DMS153 treated with DMSO at 0.1 percent for 48 hours (cell line): ENCODE data around the gene PIGA.

Experiments used
- DNase-seq: peaks from one replicate; lab custom pipeline; 2025; ENCODE audit not compliant: unreplicated experiment; lab: John Stamatoyannopoulos, UW

Gene PIGA

GRCh38 chrX:15335135-15336022 lies at the start of gene PIGA:
Gene PIGA (minus strand): TSS chrX:15335523. CDS start chrX:15331930, 3,593 bp downstream.
- DNase-seq, result peak; percentile 62

- DNase-seq, result no peak
These were observed 49.0 kb upstream of the PIGA start, which contains the start of gene VEGFD for GRCh38 chrX:15384304-15384703. Gene VEGFD (minus strand): TSS chrX:15384413. CDS start chrX:15383946, 467 bp downstream.

GRCh38 chrX:15382813-15383212 lies 47.5 kb upstream of the PIGA start:
- DNase-seq, result no peak

GRCh38 chrX:15376956-15377355 lies 41.6 kb upstream of the PIGA start:
- DNase-seq, result no peak

GRCh38 chrX:15373976-15374375 lies 38.7 kb upstream of the PIGA start:
- DNase-seq, result no peak

- no peak for DNase-seq
These were observed 31.4 kb upstream of the PIGA start for GRCh38 chrX:15366506-15367352.

GRCh38 chrX:15359701-15360100 lies 24.4 kb upstream of the PIGA start:
- DNase-seq, result no peak

- no peak for DNase-seq
These were observed 23.2 kb upstream of the PIGA start for GRCh38 chrX:15358533-15358932.

GRCh38 chrX:15356444-15356843 lies 21.1 kb upstream of the PIGA start:
- no peak for DNase-seq

GRCh38 chrX:15350329-15350996 lies 15.1 kb upstream of the PIGA start:
- no peak for DNase-seq

GRCh38 chrX:15349046-15349445 lies 13.7 kb upstream of the PIGA start:
- peak; percentile 4 for DNase-seq

- no peak for DNase-seq
These were observed 10.7 kb upstream of the PIGA start for GRCh38 chrX:15345976-15346375.

GRCh38 chrX:15344106-15344505 lies 8.8 kb upstream of the PIGA start:
- no peak for DNase-seq

- no peak for DNase-seq
These were observed 7.8 kb upstream of the PIGA start for GRCh38 chrX:15343075-15343476.

- DNase-seq, result no peak
These were observed 5.5 kb upstream of the PIGA start for GRCh38 chrX:15340867-15341266.

GRCh38 chrX:15336023-15336413 lies 695 bp upstream of the PIGA start:
- no peak for DNase-seq

- no peak for DNase-seq
These were observed 762 bp downstream of the PIGA start for GRCh38 chrX:15334561-15334960.

- no peak for DNase-seq
These were observed 6.5 kb downstream of the PIGA start for GRCh38 chrX:15328821-15329220.

GRCh38 chrX:15328131-15328530 lies 7.2 kb downstream of the PIGA start:
- DNase-seq, result no peak

- DNase-seq, result no peak
These were observed 12.9 kb downstream of the PIGA start for GRCh38 chrX:15322472-15322871.

GRCh38 chrX:15322072-15322471 lies 13.3 kb downstream of the PIGA start:
- no peak for DNase-seq
